ENCODE data around the gene MYLK4.

DNA sequence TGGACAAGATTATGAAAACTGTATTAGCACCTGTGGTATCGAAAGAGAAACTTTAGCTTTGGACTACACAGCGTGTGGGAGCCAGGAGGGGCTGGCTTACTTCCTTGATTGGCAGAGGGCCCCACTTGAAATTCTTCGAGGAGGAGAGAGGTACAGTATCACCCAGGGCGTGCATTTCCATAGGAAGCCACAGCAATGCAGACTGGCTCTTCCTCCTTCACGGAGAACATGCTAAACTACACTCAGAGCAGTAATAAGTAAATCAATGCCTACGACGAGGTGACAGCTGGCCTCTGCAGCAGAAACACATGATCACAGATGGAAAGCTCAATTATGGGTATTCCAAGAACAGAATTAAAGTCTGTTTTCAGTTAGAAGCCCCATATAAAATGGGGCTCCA lies 44.2 kb downstream of the MYLK4 start:
- TF ChIP-seq, protein P1, sequence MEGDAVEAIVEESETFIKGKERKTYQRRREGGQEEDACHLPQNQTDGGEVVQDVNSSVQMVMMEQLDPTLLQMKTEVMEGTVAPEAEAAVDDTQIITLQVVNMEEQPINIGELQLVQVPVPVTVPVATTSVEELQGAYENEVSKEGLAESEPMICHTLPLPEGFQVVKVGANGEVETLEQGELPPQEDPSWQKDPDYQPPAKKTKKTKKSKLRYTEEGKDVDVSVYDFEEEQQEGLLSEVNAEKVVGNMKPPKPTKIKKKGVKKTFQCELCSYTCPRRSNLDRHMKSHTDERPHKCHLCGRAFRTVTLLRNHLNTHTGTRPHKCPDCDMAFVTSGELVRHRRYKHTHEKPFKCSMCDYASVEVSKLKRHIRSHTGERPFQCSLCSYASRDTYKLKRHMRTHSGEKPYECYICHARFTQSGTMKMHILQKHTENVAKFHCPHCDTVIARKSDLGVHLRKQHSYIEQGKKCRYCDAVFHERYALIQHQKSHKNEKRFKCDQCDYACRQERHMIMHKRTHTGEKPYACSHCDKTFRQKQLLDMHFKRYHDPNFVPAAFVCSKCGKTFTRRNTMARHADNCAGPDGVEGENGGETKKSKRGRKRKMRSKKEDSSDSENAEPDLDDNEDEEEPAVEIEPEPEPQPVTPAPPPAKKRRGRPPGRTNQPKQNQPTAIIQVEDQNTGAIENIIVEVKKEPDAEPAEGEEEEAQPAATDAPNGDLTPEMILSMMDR (IDR thresholded peaks at IDR 0.05 in 4 of 5, conservative IDR thresholded peaks at IDR 0.05 in 1 of 5): no peak
- no peak for TF ChIP-seq POLR2A (IDR thresholded peaks at IDR 0.05)

All from gastrocnemius medialis (tissue), 4 donors.